Muscle layer of colon (tissue), 2 donors: ENCODE measurements around the gene ATP2C2.
"Not testable (repeated sequence)": the region's sequence is repeated elsewhere in the genome, so short reads cannot be mapped to it uniquely, and the experiment has no call there.

Experiments
- H3K27ac ChIP-seq: one replicate; pipeline ENCODE4 v1.7.0; 2013; ENCODE audit warnings: low read depth, mild to moderate bottlenecking, low read length, moderate library complexity
- H3K27me3 ChIP-seq, 2 donors: one replicate each; pipeline ENCODE4 v1.7.0; 2013; ENCODE audit warnings: low read length in 2 of 2, mild to moderate bottlenecking in 2 of 2; ENCODE audit not compliant: insufficient read depth in 2 of 2, control insufficient read depth in 1 of 2
- H3K36me3 ChIP-seq: one replicate; pipeline ENCODE4 v1.7.0; 2013; ENCODE audit warnings: mild to moderate bottlenecking, low read length; ENCODE audit not compliant: insufficient read depth
- H3K4me1 ChIP-seq: one replicate; pipeline ENCODE4 v1.7.0; 2013; ENCODE audit warnings: mild to moderate bottlenecking, low read length; ENCODE audit not compliant: insufficient read depth
- H3K4me3 ChIP-seq, 2 donors: one replicate each; pipeline ENCODE4 v1.7.0; 2013; ENCODE audit warnings: low read length in 2 of 2, low read depth in 1 of 2, mild to moderate bottlenecking in 1 of 2, moderate library complexity in 1 of 2
- H3K9ac ChIP-seq: one replicate; pipeline ENCODE4 v1.7.0; 2013; ENCODE audit warnings: low read length
- H3K9me3 ChIP-seq: one replicate; pipeline ENCODE4 v1.7.0; 2013; ENCODE audit warnings: mild to moderate bottlenecking, low read length
- donor health status: abdominal sarcoma.
- donor health status: Adenocarcinoma of cecum.

ATP2C2 gene

GRCh38 chr16:84383106-84383505, 14.8 kb downstream of the ATP2C2 start:
- Histone ChIP-seq H3K36me3 (no peaks in the 10 kb centered on the region), H3K27me3 (no peaks in the 10 kb centered on the region), H3K4me1 (no peaks in the 10 kb centered on the region), H3K4me3 (no peak overlapping the region), H3K27ac (no peak overlapping the region), H3K9me3 (no peaks in the 10 kb centered on the region), H3K9ac (no peak overlapping the region)

DNA sequence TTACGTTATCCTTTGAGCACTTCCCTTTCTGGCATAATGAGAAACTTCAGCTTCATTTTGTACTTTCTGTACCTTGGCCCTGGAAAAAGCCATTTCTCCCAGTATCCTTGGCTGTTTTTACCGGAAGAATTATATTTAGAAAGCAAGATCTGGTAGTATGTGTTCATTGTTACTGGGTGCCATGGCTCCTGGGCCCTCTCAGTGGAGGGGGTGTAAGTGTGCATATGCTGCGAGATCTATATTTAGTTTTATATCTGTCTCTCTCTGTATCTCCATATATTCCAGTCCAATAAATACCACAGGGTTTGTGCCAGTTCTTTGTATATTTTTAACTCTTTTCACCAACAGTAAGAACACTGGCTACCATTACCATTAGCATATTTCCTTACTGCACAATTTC, 17.7 kb downstream of the ATP2C2 start:
- H3K4me3 ChIP-seq, result no peak overlapping the region

GRCh38 chr16:84387021-84387420, 18.7 kb downstream of the ATP2C2 start:
- Histone ChIP-seq H3K9ac (no peak overlapping the region), H3K36me3 (no peaks in the 10 kb centered on the region), H3K27me3 (no peaks in the 10 kb centered on the region), H3K4me1 (no peaks in the 10 kb centered on the region), H3K9me3 (no peaks in the 10 kb centered on the region), H3K4me3 (no peak overlapping the region), H3K27ac (no peak overlapping the region)

More for the DNA sequence above, 17.7 kb downstream of the ATP2C2 start:
- H3K9me3 ChIP-seq, result no peaks in the 10 kb centered on the region
- no peaks in the 10 kb centered on the region for H3K4me1 ChIP-seq
- no peaks in the 10 kb centered on the region for H3K36me3 ChIP-seq
- H3K9ac ChIP-seq, result no peak overlapping the region
- H3K27ac ChIP-seq, result no peak overlapping the region
- no peaks in the 10 kb centered on the region for H3K27me3 ChIP-seq

- Histone ChIP-seq H3K9ac (no peak overlapping the region), H3K36me3 (no peaks in the 10 kb centered on the region), H3K4me3 (no peak overlapping the region), H3K9me3 (no peaks in the 10 kb centered on the region), H3K27ac (no peak overlapping the region), H3K27me3 (no peaks in the 10 kb centered on the region), H3K4me1 (no peaks in the 10 kb centered on the region)
These were observed 21.9 kb downstream of the ATP2C2 start for GRCh38 chr16:84390131-84390785.

DNA sequence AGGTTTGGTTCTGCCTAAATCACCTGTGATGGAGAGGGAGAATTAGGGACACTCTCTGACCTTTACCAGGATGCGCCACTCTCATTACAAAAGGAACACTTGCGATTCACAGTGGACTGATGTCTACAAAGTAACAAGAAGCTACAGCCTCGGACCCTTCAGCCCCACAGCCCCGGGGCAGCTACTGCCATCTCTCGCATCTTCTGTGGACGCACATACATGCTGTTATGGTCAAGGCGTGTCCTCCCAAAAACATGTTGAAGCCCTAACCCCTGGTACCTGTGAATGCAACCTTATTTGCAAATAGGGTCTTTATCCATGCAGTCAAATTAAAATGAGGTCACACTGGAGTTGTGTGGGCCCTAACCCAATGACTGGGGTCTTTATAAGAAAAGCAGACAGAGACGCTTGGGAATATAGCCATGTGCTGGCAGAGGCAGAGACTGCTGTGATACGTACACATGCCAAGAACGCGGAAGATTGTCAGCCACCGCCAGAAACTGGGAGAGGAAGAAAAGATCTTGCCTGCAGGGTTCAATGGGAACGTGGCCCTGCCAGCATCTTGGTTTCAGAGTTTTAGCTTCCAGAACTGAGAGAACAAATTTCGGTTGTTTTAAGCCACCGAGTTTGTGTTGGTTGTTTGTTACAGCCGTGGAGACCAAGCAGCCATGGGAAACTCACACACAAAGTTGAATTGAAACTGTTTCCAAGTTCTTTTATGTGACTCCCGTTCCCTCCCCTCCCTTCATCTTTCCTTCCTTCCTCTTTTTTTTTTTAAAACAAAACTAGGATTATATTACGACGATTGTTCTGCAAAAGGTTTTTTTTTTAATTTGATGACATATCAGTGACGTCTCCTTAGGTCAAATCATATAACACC, 23.1 kb downstream of the ATP2C2 start:
- H3K27ac ChIP-seq, result no peak overlapping the region
- H3K9ac ChIP-seq, result no peak overlapping the region
- H3K9me3 ChIP-seq, result no peaks in the 10 kb centered on the region
- H3K4me3 ChIP-seq, result no peak overlapping the region
- H3K27me3 ChIP-seq, result no peaks in the 10 kb centered on the region
- no peaks in the 10 kb centered on the region for H3K36me3 ChIP-seq
- no peaks in the 10 kb centered on the region for H3K4me1 ChIP-seq

GRCh38 chr16:84392031-84392360, 23.7 kb downstream of the ATP2C2 start:
- no peaks in the 10 kb centered on the region for H3K4me1 ChIP-seq
- no peaks in the 10 kb centered on the region for H3K36me3 ChIP-seq
- no peak overlapping the region for H3K4me3 ChIP-seq
- no peak overlapping the region for H3K27ac ChIP-seq
- H3K27me3 ChIP-seq, result no peaks in the 10 kb centered on the region
- no peak overlapping the region for H3K9ac ChIP-seq
- no peaks in the 10 kb centered on the region for H3K9me3 ChIP-seq

GRCh38 chr16:84396082-84396481, 27.7 kb downstream of the ATP2C2 start:
- H3K9me3 ChIP-seq, H3K9ac ChIP-seq, H3K4me1 ChIP-seq, H3K4me3 ChIP-seq, H3K36me3 ChIP-seq, H3K27me3 ChIP-seq, H3K27ac ChIP-seq: not testable (repeated sequence)

DNA sequence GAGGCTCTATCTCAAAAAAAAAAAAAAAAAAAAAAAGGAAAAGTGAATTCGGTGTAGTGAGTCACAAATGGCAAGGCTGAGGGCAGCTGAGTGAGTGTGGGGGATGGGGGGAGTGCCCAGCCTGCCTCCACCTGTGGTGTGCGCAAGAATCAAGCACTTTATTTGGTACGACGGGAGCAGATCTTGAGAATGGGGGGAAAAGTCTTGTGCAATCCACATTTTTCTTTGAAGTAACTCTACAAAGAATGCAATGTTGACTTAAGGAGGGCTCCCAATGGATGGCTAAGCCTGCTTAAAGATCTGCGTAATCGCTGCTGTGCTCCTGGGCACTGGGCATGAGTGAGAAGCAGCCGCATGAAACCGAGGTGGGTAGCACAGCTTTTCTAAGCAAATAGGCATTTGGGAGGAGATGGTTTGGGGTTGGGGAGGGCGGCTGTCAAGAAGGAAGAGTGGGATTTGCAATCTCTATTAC, 28.2 kb downstream of the ATP2C2 start:
- H3K9me3 ChIP-seq, result no peaks in the 10 kb centered on the region
- H3K4me3 ChIP-seq, result no peak overlapping the region
- H3K27ac ChIP-seq, result no peak overlapping the region
- H3K9ac ChIP-seq, result no peak overlapping the region
- no peaks in the 10 kb centered on the region for H3K36me3 ChIP-seq
- no peaks in the 10 kb centered on the region for H3K27me3 ChIP-seq
- H3K4me1 ChIP-seq, result no peaks in the 10 kb centered on the region

DNA sequence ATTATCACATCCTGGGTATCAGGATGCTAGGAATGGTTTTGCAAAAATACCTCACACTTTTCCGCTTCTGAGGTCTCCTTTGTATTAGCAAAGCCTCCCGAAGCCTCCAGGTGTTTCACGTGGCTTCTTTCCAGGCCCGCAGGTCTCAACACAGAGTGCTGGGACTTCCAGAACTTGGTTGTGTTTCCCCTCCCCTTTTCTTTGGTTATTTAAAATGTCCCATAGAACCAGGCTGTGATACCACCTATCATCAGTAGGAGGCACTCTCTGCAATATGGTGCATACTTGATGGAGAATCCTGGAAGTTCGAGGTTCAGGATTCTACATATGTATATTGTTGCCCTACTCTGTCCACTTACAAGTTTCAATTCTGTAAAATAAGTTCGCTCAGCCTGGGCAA, 28.8 kb downstream of the ATP2C2 start:
- Histone ChIP-seq H3K9me3 (no peaks in the 10 kb centered on the region), H3K9ac (no peak overlapping the region), H3K4me1 (no peaks in the 10 kb centered on the region), H3K36me3 (no peaks in the 10 kb centered on the region), H3K4me3 (no peak overlapping the region), H3K27me3 (no peaks in the 10 kb centered on the region), H3K27ac (no peak overlapping the region)

GRCh38 chr16:84398701-84399100, 30.4 kb downstream of the ATP2C2 start:
- H3K27me3 ChIP-seq, result no peaks in the 10 kb centered on the region
- no peak overlapping the region for H3K4me3 ChIP-seq
- H3K9me3 ChIP-seq, result no peaks in the 10 kb centered on the region
- no peaks in the 10 kb centered on the region for H3K36me3 ChIP-seq
- H3K27ac ChIP-seq, result no peak overlapping the region
- H3K4me1 ChIP-seq, result no peaks in the 10 kb centered on the region
- H3K9ac ChIP-seq, result no peak overlapping the region

DNA sequence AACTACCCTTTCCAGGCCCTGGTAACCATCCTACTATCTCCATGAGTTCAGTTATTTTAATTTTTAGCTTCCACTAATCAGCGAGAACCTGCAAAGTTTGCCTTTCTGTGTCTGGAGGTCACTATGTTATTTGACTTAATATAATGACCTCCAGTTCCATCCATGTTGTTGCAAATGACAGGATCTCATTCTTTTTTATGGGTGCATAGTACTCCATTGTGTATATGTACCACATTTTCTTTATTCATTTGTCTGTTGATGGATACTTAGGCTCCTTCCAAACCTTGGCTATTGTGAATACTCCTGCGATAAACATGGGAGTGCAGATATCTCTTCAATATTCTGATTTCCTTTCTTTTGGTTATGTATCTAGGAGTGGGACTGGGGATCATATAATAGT, 31.6 kb downstream of the ATP2C2 start:
- H3K4me1 ChIP-seq, H3K27me3 ChIP-seq, H3K36me3 ChIP-seq, H3K4me3 ChIP-seq, H3K9me3 ChIP-seq, H3K9ac ChIP-seq, H3K27ac ChIP-seq: not testable (repeated sequence)

DNA sequence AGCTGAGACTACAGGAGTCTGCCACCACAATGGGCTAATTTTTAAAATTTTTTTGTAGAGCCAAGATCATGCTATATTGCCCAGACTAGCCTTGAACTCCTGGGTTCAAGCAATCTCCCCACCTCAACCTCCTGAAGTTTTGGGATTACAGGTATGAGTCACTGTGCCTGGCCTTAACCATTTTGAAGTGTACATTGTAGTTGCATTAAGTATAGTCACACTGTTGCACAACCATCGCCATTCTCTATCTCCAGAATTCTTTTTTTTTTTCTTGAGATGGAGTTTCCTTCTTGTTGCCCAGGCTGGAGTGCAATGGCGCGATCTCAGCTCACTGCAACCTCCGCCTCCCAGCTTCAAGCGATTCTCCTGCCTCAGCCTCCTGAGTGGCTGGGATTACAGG, 35.1 kb downstream of the ATP2C2 start:
- H3K9me3 ChIP-seq, H3K36me3 ChIP-seq, H3K4me3 ChIP-seq, H3K9ac ChIP-seq, H3K27ac ChIP-seq, H3K4me1 ChIP-seq: not testable (repeated sequence)
- peaks cover 0 to 17% of the 10 kb centered on the region in 2 donors for H3K27me3 ChIP-seq
